ENCODE data around the gene ZNF366.

DNA sequence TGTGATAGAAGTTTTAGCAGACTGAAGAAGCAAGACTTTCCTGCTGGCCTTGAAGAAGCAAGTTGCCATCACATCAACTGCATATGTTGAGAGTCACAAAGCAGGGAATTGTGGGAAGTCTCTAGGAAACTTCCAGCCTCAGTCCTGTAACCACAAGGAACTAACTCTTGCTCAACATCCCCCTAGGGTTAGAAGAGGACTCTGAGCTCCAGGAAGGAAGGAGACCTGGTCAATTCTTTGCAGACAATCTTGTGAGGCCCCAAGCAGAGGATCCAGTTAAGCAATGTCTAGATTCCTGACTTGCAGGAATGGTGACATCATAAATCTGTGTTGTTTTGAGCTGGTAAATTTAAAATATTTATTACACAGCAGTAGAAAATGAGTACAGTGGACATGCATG, 18.6 kb upstream of the ZNF366 start:
- no peak for TF ChIP-seq CTCF (IDR thresholded peaks at IDR 0.05)
- TF ChIP-seq POLR2A (IDR thresholded peaks at IDR 0.05): no peak
